HFF-Myc (cell line): ENCODE data around the gene HOXC4.

Experiments
- DNase-seq: peaks from one replicate; pipeline ENCODE4 v3.0.0-alpha.2; 2011; ENCODE audit warnings: low read depth; ENCODE audit errors: extremely low read depth
- H3K4me3 ChIP-seq: replicated peaks from 2 replicates; pipeline ENCODE4 v1.5.1; 2011; ENCODE audit warnings: low read depth, mild to moderate bottlenecking, control low read depth, low read length
- CTCF ChIP-seq: IDR thresholded peaks from 2 replicates; pipeline ENCODE4 v1.5.1; 2012; ENCODE audit warnings: mild to moderate bottlenecking, low read depth, low read length, control low read depth; ENCODE audit errors: missing control alignments

The HOXC4 gene

GRCh38 chr12:54030442-54030801, 23.2 kb upstream of the HOXC4 start:
- no peak overlapping the region for H3K4me3 ChIP-seq
- TF ChIP-seq CTCF: no peak
- DNase-seq: no peak

GRCh38 chr12:54030889-54031471, 22.7 kb upstream of the HOXC4 start:
- H3K4me3 ChIP-seq: no peak overlapping the region
- no peak for DNase-seq
- no peak for TF ChIP-seq CTCF

- no peak for DNase-seq
- no peak for TF ChIP-seq CTCF
- no peak overlapping the region for H3K4me3 ChIP-seq
These were observed 22.2 kb upstream of the HOXC4 start for GRCh38 chr12:54031480-54031879.

GRCh38 chr12:54032086-54032619, 21.5 kb upstream of the HOXC4 start:
- no peak for TF ChIP-seq CTCF
- H3K4me3 ChIP-seq: no peak overlapping the region
- DNase-seq: no peak

- H3K4me3 ChIP-seq: peak within 1 kb of the TSS; percentile 34
- peak; percentile 41 for DNase-seq
- peak; percentile 94 for TF ChIP-seq CTCF
These were observed 21.0 kb upstream of the HOXC4 start, which contains the start of gene HOXC5 for GRCh38 chr12:54032627-54033100. Gene HOXC5 (plus strand): TSS chr12:54033050. CDS start chr12:54033123, 73 bp downstream.

- TF ChIP-seq CTCF: no peak
- DNase-seq: no peak
- H3K4me3 ChIP-seq: peak overlapping the region; percentile 34
These were observed 20.3 kb upstream of the HOXC4 start for GRCh38 chr12:54033106-54033979.
